ENCODE results near the gene RNF169.

- TF ChIP-seq CTCF (conservative IDR thresholded peaks at IDR 0.05; ENCODE audit: low read depth, low read length) (no peak), EZH2 (IDR thresholded peaks at IDR 0.05; ENCODE audit: borderline replicate concordance, low read depth, low read length, poor library complexity, severe bottlenecking) (no peak)
These were observed 94.3 kb downstream of the RNF169 start for GRCh38 chr11:74842967-74843366.
